ENCODE results near the gene NOTCH2. TPM values are rescaled to one million over a fixed set of nuclear protein-coding genes. Genes with fewer than 3 reads are reported as not detected.

The NOTCH2 gene
- total RNA-seq, 1 experiment from 2014 or later = 62.9 TPM

GRCh38 chr1:119914071-119914470 is 155.4 kb downstream of the NOTCH2 start:
- CTCF ChIA-PET = no interaction called here
- no peak overlapping the region for H2AFZ ChIP-seq (ENCODE audit: low read depth, low read length, poor library complexity, severe bottlenecking)

More at GRCh38 chr1:119914071-119914470, 155.4 kb downstream of the NOTCH2 start:
- H3K9ac ChIP-seq (ENCODE audit: low read length) = no peak overlapping the region
- DNase-seq (ENCODE audit: low read depth, low spot score) (no peak), ATAC-seq (no peak)
- intact Hi-C loops (cut with micrococcal nuclease) = no loop called here
- no peaks in the 10 kb centered on the region for H3K9me3 ChIP-seq (ENCODE audit: control insufficient read depth in 1 of 2, insufficient read depth in 1 of 2, low read depth in 1 of 2, low read length in 2 of 2)
- H3K4me3 ChIP-seq (replicated peaks in 1 of 2; ENCODE audit: low read depth in 1 of 2, low read length in 2 of 2) = no peak overlapping the region
- TF ChIP-seq POLR2A (IDR thresholded peaks at IDR 0.05; ENCODE audit: borderline replicate concordance, extremely low read depth, insufficient read depth, insufficient read length) = no peak
- no peak for TF ChIP-seq CTCF (IDR thresholded peaks at IDR 0.05 in 2 of 3, conservative IDR thresholded peaks at IDR 0.05 in 1 of 3; ENCODE audit: borderline replicate concordance in 1 of 3, insufficient read depth in 1 of 3, low read depth in 2 of 3, low read length in 2 of 3)
- no peak for TF ChIP-seq TCF7L2 (IDR thresholded peaks at IDR 0.05; ENCODE audit: borderline replicate concordance, extremely low read depth, insufficient read depth, insufficient read length)
- no peak for TF ChIP-seq SP1 (IDR thresholded peaks at IDR 0.05; ENCODE audit: low read depth)
- no peak for TF ChIP-seq ELF1 (IDR thresholded peaks at IDR 0.05; ENCODE audit: borderline replicate concordance, low read depth)
- TF ChIP-seq ZFX (IDR thresholded peaks at IDR 0.05) = no peak
- TF ChIP-seq EGR1 (IDR thresholded peaks at IDR 0.05; ENCODE audit: low read depth) = no peak
- no peak for TF ChIP-seq ZBTB33 (IDR thresholded peaks at IDR 0.05; ENCODE audit: extremely low read depth, insufficient replicate concordance, low read length)
- no peak for TF ChIP-seq RAD21 (IDR thresholded peaks at IDR 0.05; ENCODE audit: low read depth)
- TF ChIP-seq ATF3 (IDR thresholded peaks at IDR 0.05) = no peak
- TF ChIP-seq EZH2phosphoT487 (IDR thresholded peaks at IDR 0.05; ENCODE audit: borderline replicate concordance) = no peak
- no peak for TF ChIP-seq SRF (IDR thresholded peaks at IDR 0.05; ENCODE audit: low read depth)
- TF ChIP-seq YY1 (IDR thresholded peaks at IDR 0.05; ENCODE audit: extremely low read depth, insufficient replicate concordance, low read depth, low read length) = no peak
- TF ChIP-seq JUND (IDR thresholded peaks at IDR 0.05) = no peak
- TF ChIP-seq EZH2 (IDR thresholded peaks at IDR 0.05) = no peak
- H3K27ac ChIP-seq (ENCODE audit: low read depth, low read length) = no peak overlapping the region
- ChIA-PET POLR2A (no interaction called here), RAD21 (ENCODE audit: low non-redundant PET in 1 of 2, low total read pairs in 2 of 2, uncharacterized antibody in 2 of 2, unreplicated experiment in 2 of 2) (no interaction called here)
- no peaks in the 10 kb centered on the region for H3K27me3 ChIP-seq (ENCODE audit: insufficient read depth, low read length)
- H3K9me2 ChIP-seq (ENCODE audit: insufficient read depth) = no peaks in the 10 kb centered on the region
- peaks cover 23 to 30% of the 10 kb centered on the region in 2 experiments; a peak in 3 of 4 replicates for H3K36me3 ChIP-seq (ENCODE audit: control insufficient read depth in 1 of 2, insufficient read depth in 2 of 2, low read length in 2 of 2)
- H3K4me1 ChIP-seq (ENCODE audit: control insufficient read depth in 1 of 2, insufficient read depth in 2 of 2, low read length in 2 of 2) = no peaks in the 10 kb centered on the region
- BruUV-seq (replicated peaks) = no TSS peak
- no peak overlapping the region for H3K4me2 ChIP-seq (ENCODE audit: low read length)
- no peaks in the 10 kb centered on the region for H4K20me1 ChIP-seq (ENCODE audit: insufficient read depth)
- H3K79me2 ChIP-seq (ENCODE audit: insufficient read depth, low read length) = no peaks in the 10 kb centered on the region

Measured in HCT116 (cell line).